Stimulated activated CD8-positive, alpha-beta memory T cell treated with anti-CD3 and anti-CD28 coated beads, Interleukin-2, amount 100 ng/mL, for 48 hours (primary cell): ENCODE results near the gene CTNNA3.

Experiments used
- DNase-seq, 2 donors: peaks; one replicate each; pipeline ENCODE4 v3.0.0-alpha.2; 2020; ENCODE audit warnings: low read depth in 2 of 2

CTNNA3 gene

DNA sequence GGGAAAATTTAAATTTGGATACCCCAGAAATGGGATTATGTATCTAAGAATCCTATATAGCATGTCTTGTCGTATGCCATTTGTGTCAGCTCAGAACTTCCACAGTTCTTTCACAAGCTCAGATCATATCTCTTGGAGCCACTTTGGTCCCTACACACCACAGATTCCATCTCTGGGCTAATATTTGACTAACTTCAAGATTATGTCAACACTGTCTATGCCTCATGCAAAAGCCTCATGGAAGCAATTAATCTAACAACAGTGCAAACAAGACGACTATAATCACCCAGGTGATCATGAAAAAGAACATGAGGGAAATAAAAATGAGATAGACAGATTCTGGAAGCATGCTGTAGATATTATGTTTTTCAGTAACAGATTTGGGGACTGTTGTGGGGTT is 581.0 kb downstream of the CTNNA3 start:
- DNase-seq: no peak

DNA sequence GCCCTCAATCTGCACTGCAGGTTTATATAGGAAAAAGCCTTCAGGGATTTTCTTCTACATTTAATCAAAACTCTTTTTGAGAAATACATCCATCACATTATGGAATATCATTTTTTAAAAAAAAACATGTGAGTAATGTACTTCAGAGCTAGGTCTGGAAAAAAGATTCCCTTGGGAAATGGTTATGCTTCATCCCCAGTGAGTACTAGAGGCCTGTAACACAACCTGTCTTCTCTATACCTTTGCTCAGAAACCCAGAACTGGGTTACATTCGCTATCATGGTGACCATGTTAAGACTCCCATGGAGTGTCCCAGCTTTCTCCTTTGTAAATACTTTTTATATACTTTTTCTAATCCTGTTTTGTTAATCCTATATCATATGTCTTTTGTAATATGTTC is 583.2 kb downstream of the CTNNA3 start:
- no peak for DNase-seq

DNA sequence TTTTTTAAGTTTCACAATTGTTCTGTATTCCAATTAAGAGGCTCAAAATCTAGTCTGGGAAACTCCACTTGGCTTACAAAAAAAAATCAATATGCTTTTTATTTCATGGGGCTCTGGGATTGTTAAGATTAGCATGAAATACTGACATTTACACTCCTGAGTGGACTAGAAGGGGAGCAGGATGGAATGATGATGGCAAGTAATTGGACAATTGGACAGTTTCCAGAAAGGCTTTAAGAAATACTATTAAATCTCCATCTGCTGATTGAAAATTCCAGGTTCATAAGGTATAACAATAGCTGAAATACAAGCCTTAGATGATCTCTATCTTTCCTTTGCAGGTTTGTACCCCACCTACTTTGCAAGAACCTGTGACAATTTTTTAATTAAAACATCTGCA is 585.7 kb downstream of the CTNNA3 start:
- no peak for DNase-seq

DNA sequence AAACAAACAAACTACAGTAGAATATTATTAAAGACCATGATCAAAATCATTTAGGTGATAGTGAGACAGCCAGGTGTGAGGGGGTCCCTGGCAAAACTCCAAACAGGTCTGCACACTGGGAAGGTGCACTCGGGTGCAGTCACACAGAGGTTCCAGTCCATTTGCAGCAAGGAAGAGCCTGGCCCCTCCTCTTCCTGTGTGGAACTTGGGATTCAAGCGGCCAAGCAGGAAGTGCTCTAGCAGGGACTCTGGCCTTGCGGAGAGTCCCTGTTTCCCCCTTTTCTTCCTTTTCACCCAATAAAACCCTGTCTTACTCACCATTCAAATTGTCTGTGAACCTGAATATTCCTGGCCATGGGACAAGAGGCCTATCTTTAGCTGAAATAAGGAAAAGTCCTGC is 588.3 kb downstream of the CTNNA3 start:
- DNase-seq: no peak

DNA sequence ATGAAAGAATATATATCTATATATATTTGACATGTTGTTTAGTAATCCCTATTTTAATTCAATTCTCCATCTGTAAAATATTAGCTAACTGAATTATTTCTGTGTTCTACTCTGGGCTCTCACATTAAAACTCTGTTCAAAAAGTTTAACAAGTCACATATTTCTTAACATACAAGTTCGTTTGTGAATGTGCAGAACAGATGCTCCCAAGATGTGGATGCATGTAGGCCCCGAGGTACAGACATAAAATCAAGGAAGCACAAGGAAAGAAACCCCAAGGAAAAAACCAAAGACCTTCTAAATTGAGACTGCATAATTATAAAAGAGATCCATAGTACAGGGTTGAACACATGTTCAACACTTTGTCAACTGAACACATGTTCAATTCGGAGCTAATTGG is 595.0 kb downstream of the CTNNA3 start:
- DNase-seq: no peak

DNA sequence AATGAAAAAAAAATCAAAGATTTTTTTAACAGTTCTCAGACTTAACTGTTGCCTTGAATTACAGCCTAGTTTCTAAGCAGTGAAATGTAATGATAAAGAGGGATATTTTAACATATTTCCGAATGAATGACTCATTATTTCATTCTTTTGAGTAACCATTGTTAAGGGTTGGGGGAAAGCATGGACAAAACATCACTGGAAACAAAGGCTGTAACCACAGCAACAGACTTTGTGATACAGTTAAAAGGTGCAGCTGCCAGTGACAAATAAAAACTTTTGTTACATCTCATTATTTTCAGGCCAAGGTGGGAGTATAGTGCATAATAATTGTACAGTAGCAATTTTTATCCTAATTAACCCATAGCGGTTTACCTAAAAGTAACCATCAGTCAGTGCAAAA is 597.5 kb downstream of the CTNNA3 start:
- no peak for DNase-seq

DNA sequence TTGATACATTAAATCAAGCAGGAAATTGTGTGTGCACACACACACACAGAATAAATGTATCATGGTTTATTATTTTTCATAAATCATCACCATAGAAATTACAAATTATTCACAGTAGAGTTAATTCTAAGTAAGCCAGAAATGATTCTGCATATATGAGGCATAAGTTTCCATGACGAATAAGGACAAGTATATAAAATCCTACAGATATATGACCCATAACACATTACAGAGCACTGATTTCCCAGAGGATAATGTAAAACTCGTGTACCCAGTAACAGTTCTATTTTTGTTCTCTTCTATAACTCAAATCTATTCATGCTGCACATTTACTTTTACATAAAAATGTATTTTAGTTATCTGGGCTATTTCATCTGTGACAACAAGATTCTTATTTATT is 600.5 kb downstream of the CTNNA3 start:
- DNase-seq: no peak

DNA sequence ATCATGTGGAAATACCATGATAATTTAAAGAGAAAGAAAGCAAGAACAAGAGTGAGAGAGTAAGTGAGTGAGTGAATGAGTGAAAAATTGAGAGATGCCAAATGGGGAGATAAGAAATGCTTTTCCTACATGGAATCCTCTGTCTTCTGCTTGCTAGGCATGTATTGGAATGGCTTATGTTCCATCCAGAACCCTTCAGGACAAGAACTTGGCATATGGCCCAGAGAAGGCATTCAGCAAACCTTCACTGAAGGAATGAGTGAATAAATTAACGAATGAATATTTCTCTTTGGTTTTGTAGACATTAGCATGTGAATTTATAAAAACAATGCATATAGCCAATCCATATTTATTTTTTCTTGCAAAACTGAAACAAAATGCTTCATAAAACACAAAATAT is 608.0 kb downstream of the CTNNA3 start:
- DNase-seq: no peak

DNA sequence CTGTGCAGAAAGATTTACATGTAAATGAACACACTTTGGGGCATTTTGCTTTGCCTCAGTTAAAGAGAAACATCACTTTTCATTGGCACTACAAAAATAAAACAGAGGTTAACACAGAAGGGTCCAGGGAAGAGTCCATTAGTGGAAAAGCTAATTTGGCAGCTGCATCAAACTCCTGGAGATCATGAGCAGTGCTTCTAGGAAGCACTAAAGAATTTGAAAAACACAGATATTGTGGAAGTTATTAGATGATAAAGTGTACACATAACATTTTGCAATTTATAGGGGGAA is 608.9 kb downstream of the CTNNA3 start:
- no peak for DNase-seq

DNA sequence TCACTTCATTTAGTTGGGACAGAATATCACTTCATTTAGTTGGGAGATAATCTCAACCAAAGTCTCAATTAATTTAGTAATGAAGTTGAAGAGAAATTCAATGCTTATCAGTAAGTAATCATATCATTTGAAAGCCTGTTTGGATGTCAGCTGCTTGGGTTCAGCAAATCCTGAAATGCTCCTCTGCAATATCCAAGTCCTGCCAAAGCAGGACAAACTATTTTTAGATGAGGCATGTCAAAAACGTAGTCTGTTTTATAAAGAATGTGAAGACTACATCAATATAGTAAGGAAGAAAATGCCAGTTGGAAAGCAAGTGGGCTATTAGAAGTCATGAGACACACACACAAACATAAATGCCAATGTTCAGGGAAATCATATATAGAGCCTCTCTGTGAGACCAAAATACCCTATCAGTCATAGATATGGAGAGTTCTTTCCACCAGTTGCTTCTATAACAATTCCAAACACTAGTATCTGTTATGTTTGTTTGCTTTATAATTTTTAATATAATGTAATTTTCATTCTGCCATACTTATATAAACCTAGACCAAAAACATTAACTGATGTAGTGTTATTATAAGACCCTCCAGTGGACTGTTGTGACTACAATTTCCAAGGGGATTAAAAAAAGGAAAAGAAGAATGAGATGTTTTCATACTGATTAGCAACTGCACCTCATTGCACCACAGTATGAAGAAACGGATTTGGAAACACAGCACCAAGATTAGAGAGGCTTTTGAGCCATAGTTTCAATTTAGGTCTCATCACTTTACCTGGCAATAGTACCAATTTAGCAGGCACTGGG is 609.5 kb downstream of the CTNNA3 start:
- no peak for DNase-seq

DNA sequence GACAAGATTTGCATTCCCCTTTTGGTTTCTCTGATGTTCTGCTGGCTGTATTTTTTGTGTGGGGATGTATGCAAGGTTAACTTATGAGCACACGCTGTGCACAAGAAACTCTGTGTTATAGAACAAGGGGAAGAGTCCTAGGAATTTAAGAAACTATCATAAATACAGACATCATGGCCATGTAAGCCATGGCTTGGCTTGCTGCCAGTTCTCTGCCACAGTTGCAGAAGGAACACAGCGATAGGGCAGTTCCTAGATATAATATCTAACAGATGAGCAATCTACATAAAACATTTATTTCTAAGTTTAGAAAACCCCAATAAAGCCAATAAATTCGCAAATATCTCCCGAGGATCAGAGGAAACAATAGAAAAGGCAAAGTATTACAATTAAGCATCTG is 616.9 kb downstream of the CTNNA3 start:
- DNase-seq: no peak

DNA sequence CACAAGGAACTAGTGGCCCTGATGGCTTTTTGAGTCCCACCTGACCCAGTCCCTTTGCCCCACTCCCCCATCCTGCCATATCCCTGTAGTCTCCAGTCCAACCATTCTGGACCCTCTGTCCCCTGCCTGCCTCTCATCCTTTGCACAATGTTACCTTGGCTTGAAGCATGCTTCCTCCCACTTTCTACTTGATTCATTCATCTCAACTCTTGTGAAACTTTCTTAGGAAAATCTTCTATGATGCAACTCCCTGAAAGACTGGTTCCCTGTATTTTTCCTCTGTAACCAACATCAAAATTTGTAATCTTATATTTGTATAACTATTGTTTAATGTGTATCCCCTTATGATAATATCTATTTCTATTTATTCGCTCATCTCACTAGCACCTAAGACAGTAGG is 618.6 kb downstream of the CTNNA3 start:
- DNase-seq: no peak

DNA sequence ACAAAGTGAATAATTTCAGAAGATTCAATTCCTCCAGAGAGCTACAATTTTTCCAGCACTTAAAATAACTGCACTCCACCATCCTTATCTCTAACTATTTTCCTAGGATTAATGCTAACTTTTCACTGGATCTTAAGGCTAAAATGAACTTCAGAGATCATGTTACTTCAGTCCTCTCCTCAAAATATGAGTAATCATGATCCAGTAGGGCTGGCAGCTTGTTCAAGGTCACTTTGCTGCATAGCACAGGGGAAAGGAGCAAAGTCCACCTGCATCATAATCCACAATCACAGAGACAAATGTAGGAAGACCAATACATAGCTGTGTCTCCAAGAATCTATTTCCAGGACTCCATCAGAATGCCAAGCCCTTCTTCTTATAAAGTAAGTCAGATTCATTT is 619.9 kb downstream of the CTNNA3 start:
- no peak for DNase-seq

DNA sequence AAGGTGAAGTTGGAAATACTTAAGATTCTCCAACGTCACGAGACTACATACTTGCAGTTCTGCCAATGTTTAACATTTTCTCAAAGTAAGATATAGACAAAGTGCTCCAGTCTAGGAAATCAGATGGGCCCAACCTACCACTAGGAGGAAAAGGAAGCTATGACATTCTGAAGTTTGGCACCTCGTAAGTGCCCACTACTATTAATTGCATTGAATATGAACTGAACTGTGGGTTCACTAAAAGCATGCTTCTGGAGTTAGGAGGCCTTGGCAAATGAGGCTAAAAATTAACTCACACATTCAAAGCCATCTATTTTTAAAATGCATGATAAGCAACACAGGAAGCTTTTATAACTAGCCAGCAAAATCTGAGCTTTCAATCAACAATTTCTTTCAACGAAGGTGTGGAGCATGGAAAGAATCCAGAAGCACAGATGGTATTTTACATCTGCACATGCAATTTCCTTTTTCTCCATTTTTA is 620.5 kb downstream of the CTNNA3 start:
- DNase-seq: no peak

DNA sequence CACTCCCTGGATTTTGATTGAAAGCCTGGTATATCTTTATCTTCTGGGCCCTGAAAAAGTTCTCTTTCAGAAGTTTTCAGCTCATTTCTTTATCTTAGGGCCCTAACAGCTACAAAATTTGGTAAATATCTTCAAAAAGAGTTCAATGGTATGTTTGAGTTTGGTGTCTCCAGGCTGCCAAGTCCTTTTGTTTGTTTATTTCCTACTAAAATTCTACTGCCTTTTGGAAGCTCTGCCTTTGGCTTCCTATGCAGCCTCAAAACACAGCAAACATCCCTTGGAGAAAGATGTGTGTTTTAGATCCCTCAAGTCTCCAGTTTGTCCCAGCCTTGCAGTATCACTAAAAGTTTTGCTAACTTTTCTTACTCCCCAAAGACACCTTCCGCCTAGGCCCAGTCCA is 623.3 kb downstream of the CTNNA3 start:
- DNase-seq: no peak

DNA sequence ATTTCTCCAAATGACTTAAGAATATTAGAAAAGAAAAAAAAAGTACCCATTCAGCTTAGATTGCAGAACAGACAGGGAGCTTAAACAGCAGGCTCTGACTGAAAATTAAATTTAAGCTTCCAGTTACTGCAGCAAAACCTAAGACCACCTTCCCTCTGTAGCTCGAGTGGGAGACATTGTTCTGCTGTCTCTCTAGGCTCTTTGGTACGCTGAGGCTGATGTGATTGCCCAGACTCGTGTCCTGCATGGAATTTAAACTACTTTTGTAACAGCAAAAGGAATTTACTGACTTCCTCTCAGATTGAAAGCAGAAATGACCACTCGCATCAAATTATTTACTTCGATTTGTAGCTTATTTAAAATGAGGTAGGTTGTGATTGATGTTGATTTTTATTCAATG is 645.6 kb downstream of the CTNNA3 start:
- DNase-seq: no peak

DNA sequence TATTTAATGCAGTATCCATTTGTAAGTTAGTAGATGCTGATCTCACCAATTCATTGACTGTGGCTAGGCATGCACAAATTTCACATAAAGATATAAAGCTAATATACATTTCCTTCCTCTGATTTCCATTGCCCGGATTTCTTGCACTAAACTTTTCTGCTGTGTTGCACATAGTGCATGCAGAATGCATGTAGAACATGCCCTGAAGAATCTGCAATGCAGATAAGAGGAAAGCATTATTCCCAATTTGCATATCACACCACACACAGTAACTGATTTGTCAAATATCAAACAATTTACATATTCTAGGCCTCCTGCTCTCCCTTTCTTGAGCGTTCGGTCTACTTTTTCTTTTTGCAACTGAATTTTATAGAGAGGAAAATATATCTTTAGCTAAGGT is 646.0 kb downstream of the CTNNA3 start:
- DNase-seq: no peak

DNA sequence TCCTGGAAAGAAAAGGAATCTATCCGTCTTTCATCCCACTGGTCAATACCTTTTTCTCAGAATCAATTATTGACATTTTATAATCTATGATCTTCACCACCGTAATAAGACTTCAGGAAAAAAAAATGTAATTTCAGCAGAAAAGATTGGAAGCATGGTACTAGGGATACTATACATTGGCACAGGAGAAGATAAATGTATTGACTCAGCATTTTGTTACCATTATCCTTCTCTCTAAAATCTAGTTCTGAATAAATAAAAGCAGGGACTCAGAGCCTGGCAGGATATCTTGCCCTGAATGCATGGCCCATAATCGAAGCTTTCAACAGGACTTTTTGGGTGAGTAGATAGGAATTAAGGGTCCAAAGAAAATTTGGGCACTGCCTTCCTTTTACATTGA is 649.5 kb downstream of the CTNNA3 start:
- no peak for DNase-seq

DNA sequence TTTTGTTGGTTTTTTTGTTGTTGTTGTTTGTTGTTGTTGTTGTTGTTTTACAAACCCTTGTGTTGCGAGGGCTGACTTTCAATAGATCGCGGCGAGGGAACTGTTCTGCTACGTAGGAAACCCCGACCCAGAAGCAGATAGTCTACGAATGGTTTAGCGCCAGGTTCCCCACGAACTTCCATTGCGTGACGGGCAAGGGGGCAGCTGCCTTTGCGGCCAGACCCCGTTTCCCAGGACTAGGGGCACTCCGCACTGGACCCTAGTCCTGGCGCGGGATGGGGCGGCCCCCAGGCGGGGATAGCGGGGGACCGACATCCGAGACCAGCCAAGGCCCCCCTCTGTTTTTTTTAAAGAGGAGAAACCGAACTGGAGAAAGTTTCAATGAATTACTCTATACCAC is 650.6 kb downstream of the CTNNA3 start:
- DNase-seq: no peak

DNA sequence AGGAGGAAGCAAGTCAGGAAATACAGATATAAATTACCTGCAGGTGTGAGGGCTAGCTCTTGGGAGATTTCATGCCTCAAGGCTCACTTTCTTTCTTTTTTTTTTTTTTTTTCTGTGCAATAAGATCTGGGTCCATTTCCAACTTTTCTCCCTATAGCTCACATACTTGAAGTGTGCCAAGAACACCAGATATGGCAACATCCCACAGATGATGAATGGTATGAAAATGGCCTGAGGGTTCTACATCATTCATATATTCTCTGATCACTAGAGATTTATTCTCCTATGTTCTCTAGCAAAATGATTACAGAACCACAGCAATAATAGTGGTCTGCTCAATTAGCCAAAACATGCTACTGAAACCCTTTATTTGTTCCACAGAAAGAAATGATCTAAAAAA is 653.0 kb downstream of the CTNNA3 start:
- no peak for DNase-seq

DNA sequence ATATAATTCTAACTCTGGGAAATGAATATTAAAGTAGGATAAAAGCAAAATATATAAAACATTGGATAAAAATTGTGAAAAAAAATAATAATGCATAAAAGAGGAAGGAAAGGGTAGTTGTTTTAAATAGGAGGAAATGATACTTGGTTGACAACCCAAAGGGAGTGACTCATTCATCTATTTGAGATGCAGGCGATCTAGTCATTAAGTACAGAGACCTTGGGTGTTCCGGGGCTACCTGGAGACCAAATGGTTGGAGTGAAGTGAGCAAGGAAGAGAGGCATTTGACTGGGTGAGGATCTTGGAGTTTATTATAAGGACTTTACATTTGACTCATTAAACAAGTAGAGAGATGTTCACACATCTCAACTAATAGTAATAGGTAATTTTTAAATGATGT is 659.2 kb downstream of the CTNNA3 start:
- no peak for DNase-seq

DNA sequence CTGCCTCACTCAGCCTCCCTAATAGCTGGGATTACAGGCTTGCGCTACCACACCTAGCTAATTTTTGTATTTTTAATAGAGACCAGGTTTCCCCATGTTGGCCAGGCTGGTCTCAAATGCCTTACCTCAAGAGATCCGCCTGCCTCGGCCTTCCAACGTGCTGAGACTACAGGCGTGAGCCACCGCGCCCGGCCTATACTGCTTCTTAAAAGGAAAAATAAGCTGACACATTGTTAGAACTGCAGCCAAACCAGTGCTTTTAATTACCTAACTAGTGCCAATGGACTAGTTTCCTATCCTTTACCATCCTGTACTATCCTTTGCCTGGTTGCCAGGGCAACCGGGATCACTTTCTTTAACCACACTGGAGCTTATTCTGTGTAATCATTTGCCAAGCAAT is 662.1 kb downstream of the CTNNA3 start:
- no peak for DNase-seq

DNA sequence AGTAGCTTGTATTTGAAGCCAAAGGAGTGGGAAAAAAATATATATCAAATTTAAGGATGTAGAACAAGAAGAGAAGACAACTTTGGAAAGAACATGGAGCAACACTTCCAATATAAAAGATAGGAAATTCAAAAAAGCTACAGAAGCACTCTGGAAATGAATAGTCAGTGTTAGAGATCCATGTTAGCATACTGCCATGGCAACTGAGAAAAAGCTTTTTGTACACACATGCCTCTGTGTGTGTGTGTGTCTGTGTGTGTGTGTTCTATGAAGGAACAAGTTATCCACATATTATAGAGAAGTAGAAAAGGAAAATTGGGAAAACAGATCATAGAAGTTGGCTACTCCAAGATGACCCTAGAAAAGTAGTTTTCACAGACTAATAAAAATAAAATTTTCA is 673.9 kb downstream of the CTNNA3 start:
- no peak for DNase-seq

DNA sequence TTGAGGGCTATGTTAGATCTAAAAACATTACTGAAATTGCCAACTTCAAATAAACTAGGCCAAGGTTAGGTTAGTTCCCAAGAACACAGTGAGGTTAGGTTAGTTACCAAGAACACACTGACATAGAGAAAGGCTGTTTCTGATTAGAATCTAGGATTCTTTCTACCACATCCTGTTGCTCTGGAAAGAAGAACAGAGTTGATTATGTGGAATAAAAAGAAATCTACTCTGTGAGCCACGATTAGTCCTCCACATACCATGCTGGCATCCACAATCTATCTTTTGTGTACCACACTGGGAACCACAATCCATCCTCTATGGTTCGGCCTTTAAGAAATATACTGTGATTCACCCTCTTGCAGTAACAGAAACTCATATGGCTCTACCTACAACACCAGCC is 678.8 kb downstream of the CTNNA3 start:
- no peak for DNase-seq
